Stomach (tissue), 4 donors: ENCODE results near the gene ATP4B.

ENCODE experiments used
- CTCF ChIP-seq, 7 experiments: fragments of 450-650 bp in 4 of 7; fragments of 200-600 bp in 3 of 7; sonication (generic) in 3 of 7; IDR thresholded peaks; one replicate each; pipeline ENCODE4 v1.5.1; 2016 to 2019; ENCODE audit warnings: antibody characterized with exemption in 7 of 7, control low read depth in 2 of 7, mild to moderate bottlenecking in 1 of 7
- EP300 ChIP-seq: sonication (generic); formaldehyde crosslinking; IDR thresholded peaks from one replicate; pipeline ENCODE4 v1.6.1; 2017; ENCODE audit warnings: antibody characterized with exemption
- POLR2A ChIP-seq, 4 donors: fragments of 450-650 bp; IDR thresholded peaks; one replicate each; pipeline ENCODE4 v1.6.1; 2016; ENCODE audit warnings: antibody characterized with exemption in 4 of 4, control low read depth in 2 of 4, mild to moderate bottlenecking in 1 of 4, moderate library complexity in 1 of 4

- no peak for TF ChIP-seq CTCF (IDR thresholded peaks at IDR 0.05)
- TF ChIP-seq POLR2A (IDR thresholded peaks at IDR 0.05): no peak
- no peak for TF ChIP-seq EP300
These were observed 11.1 kb downstream of the ATP4B start for GRCh38 chr13:113646921-113647340.
